WTC11 (cell line): ENCODE data around the gene KLK15. TPM values are rescaled to one million over a fixed set of nuclear protein-coding genes. Genes with fewer than 3 reads are reported as not detected.

Experiments
- ETV6 ChIP-seq: sonication (generic); formaldehyde crosslinking; IDR thresholded peaks from 2 replicates; pipeline ENCODE4 v1.8.1; 2022; ENCODE audit warnings: mild to moderate bottlenecking, missing genetic modification reagents
- FOXK1 ChIP-seq: sonication (generic); formaldehyde crosslinking; IDR thresholded peaks from 2 replicates; pipeline ENCODE4 v1.8.0; 2022; ENCODE audit warnings: mild to moderate bottlenecking, moderate library complexity, missing genetic modification reagents
- FOXP1 ChIP-seq: sonication (generic); formaldehyde crosslinking; IDR thresholded peaks from 2 replicates; pipeline ENCODE4 v1.8.0; 2022; ENCODE audit warnings: missing genetic modification reagents, mild to moderate bottlenecking, moderate library complexity, borderline replicate concordance
- KAT7 ChIP-seq: sonication (generic); formaldehyde crosslinking; IDR thresholded peaks from 2 replicates; pipeline ENCODE4 v1.8.1; 2023; ENCODE audit warnings: missing genetic modification reagents, mild to moderate bottlenecking, borderline replicate concordance
- NFE2L1 ChIP-seq: sonication (generic); formaldehyde crosslinking; IDR thresholded peaks from 2 replicates; pipeline ENCODE4 v1.8.1; 2023; ENCODE audit warnings: missing genetic modification reagents
- OVOL2 ChIP-seq: fragments of 250-450 bp; sonication (Bioruptor Pico); IDR thresholded peaks from 2 replicates; pipeline ENCODE4 v1.9.0; 2021; ENCODE audit warnings: mild to moderate bottlenecking, borderline replicate concordance
- SMAD3 ChIP-seq: sonication (generic); formaldehyde crosslinking; IDR thresholded peaks from 2 replicates; pipeline ENCODE4 v1.8.0; 2022; ENCODE audit warnings: missing genetic modification reagents, mild to moderate bottlenecking, borderline replicate concordance
- TCF7 ChIP-seq: sonication (generic); formaldehyde crosslinking; IDR thresholded peaks from 2 replicates; pipeline ENCODE4 v1.8.0; 2022; ENCODE audit warnings: mild to moderate bottlenecking, low read depth, missing genetic modification reagents, moderate library complexity
- TEAD4 ChIP-seq: sonication (generic); formaldehyde crosslinking; IDR thresholded peaks from 2 replicates; pipeline ENCODE4 v1.8.0; 2022; ENCODE audit warnings: mild to moderate bottlenecking, missing genetic modification reagents
- ZMAT4 ChIP-seq: fragments of 250-450 bp; sonication (Bioruptor Pico); IDR thresholded peaks from 2 replicates; pipeline ENCODE4 v1.9.0; 2021; ENCODE audit warnings: mild to moderate bottlenecking
- ZNF138 ChIP-seq: sonication (generic); formaldehyde crosslinking; conservative IDR thresholded peaks from 2 replicates; pipeline ENCODE4 v1.8.1; 2022; ENCODE audit warnings: mild to moderate bottlenecking, moderate library complexity, missing genetic modification reagents
- ZNF423 ChIP-seq: fragments of 250-450 bp; sonication (Bioruptor Pico); IDR thresholded peaks from 2 replicates; pipeline ENCODE4 v2.1.2; 2022; ENCODE audit warnings: mild to moderate bottlenecking, moderate library complexity
- ZNF512 ChIP-seq: sonication (generic); formaldehyde crosslinking; IDR thresholded peaks from 2 replicates; pipeline ENCODE4 v1.8.1; 2022; ENCODE audit warnings: missing genetic modification reagents, borderline replicate concordance
- ZNF671 ChIP-seq: fragments of 250-450 bp; sonication (Bioruptor Pico); IDR thresholded peaks from 2 replicates; pipeline ENCODE4 v1.8.0; 2021; ENCODE audit warnings: mild to moderate bottlenecking
- total RNA-seq: library from RNA; stranded (reverse); gene quantifications from 3 replicates; pipeline ENCODE4 v1.2.3, GENCODE V29; 2021
- TF ChIP-seq, protein P1 (sequence below): sonication (generic); formaldehyde crosslinking; IDR thresholded peaks from 2 replicates; pipeline ENCODE4 v1.8.0; 2022; ENCODE audit warnings: missing genetic modification reagents
- TF ChIP-seq, protein P2 (sequence below): sonication (generic); formaldehyde crosslinking; IDR thresholded peaks from 2 replicates; pipeline ENCODE4 v1.8.0; 2023; ENCODE audit warnings: missing genetic modification reagents
- TF ChIP-seq, protein P3 (sequence below): sonication (generic); formaldehyde crosslinking; IDR thresholded peaks from 2 replicates; pipeline ENCODE4 v1.8.1; 2023; ENCODE audit warnings: mild to moderate bottlenecking, missing genetic modification reagents
- TF ChIP-seq, protein P4 (sequence below): sonication (generic); formaldehyde crosslinking; IDR thresholded peaks from 2 replicates; pipeline ENCODE4 v1.8.1; 2022; ENCODE audit warnings: mild to moderate bottlenecking, moderate library complexity, missing genetic modification reagents
- TF ChIP-seq, protein P5 (sequence below): sonication (generic); formaldehyde crosslinking; IDR thresholded peaks from 2 replicates; pipeline ENCODE4 v1.8.0; 2022; ENCODE audit warnings: mild to moderate bottlenecking, missing genetic modification reagents
- TF ChIP-seq, protein P6 (sequence below): sonication (generic); formaldehyde crosslinking; IDR thresholded peaks from 2 replicates; pipeline ENCODE4 v1.8.0; 2022; ENCODE audit warnings: mild to moderate bottlenecking, missing genetic modification reagents
- TF ChIP-seq, protein P7 (sequence below): sonication (generic); formaldehyde crosslinking; IDR thresholded peaks from 2 replicates; pipeline ENCODE4 v1.8.0; 2022; ENCODE audit warnings: mild to moderate bottlenecking, missing genetic modification reagents
- TF ChIP-seq, protein P8 (sequence below): fragments of 250-450 bp; sonication (Bioruptor Pico); IDR thresholded peaks from 2 replicates; pipeline ENCODE4 v1.9.0; 2021; ENCODE audit warnings: moderate library complexity, mild to moderate bottlenecking, inconsistent platforms, borderline replicate concordance

Gene KLK15
- total RNA-seq, 1 experiment from 2014 or later: not detected

DNA sequence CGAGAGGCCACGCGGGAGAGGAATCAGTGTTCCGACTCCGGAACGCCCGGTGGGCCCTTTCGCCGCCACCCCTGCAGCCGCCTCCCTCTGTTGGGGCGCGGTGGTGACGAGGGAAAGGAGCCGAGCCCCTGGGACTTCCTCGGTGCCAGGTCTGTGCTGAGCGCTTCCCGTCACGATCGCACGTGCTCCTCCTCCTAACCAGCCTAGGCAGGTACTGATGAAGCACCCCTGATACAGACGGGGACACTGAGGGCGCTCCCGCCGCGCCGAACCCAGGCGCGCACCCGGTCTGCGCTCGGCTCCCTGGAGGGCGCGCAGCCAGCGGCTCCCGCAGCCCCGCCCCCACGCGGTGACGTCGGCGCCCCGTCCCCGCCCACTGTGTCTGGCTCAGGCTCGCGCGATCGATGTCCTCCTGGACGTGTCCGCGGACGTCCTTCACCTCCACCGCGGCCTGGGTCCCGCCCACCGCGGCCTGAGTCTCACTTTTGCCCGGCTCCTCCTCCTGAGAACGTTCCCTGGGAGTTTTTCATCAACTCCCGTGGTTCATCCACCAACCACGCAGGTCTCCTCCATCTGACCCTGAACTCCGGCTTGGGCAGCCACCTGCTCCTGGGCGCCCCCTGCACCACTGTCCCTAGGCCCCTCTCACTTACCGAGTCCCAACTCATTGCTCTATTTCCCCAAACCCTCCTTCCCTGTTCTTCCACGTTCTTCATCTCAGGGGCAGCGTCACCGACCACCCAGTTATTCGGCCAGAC lies 2.6 kb upstream of the KLK15 start (continued):
- TF ChIP-seq, protein P1, sequence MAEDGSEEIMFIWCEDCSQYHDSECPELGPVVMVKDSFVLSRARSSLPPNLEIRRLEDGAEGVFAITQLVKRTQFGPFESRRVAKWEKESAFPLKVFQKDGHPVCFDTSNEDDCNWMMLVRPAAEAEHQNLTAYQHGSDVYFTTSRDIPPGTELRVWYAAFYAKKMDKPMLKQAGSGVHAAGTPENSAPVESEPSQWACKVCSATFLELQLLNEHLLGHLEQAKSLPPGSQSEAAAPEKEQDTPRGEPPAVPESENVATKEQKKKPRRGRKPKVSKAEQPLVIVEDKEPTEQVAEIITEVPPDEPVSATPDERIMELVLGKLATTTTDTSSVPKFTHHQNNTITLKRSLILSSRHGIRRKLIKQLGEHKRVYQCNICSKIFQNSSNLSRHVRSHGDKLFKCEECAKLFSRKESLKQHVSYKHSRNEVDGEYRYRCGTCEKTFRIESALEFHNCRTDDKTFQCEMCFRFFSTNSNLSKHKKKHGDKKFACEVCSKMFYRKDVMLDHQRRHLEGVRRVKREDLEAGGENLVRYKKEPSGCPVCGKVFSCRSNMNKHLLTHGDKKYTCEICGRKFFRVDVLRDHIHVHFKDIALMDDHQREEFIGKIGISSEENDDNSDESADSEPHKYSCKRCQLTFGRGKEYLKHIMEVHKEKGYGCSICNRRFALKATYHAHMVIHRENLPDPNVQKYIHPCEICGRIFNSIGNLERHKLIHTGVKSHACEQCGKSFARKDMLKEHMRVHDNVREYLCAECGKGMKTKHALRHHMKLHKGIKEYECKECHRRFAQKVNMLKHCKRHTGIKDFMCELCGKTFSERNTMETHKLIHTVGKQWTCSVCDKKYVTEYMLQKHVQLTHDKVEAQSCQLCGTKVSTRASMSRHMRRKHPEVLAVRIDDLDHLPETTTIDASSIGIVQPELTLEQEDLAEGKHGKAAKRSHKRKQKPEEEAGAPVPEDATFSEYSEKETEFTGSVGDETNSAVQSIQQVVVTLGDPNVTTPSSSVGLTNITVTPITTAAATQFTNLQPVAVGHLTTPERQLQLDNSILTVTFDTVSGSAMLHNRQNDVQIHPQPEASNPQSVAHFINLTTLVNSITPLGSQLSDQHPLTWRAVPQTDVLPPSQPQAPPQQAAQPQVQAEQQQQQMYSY: 0 out of 2 replicates have a peak, but pooled peaks have one; percentile 26
- TF ChIP-seq, protein P2, sequence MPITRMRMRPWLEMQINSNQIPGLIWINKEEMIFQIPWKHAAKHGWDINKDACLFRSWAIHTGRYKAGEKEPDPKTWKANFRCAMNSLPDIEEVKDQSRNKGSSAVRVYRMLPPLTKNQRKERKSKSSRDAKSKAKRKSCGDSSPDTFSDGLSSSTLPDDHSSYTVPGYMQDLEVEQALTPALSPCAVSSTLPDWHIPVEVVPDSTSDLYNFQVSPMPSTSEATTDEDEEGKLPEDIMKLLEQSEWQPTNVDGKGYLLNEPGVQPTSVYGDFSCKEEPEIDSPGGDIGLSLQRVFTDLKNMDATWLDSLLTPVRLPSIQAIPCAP (CRISPR knock-in tag): no peak
- TF ChIP-seq ZNF138 (CRISPR knock-in tag) (no peak), SMAD3 (no peak), ZNF512 (CRISPR knock-in tag) (no peak), TEAD4 (no peak), KAT7 (CRISPR knock-in tag) (no peak), ZMAT4 (CRISPR knock-in tag) (no peak), ETV6 (CRISPR knock-in tag) (peak; percentile 26; the same call in 1 of the 2 replicates), NFE2L1 (CRISPR knock-in tag) (no peak), OVOL2 (no peak), TCF7 (CRISPR knock-in tag) (no peak), ZNF423 (CRISPR knock-in tag) (peak; percentile 94), ZNF671 (CRISPR knock-in tag) (no peak), FOXP1 (CRISPR knock-in tag) (peak; percentile 79; the same call in 1 of the 2 replicates), FOXK1 (CRISPR knock-in tag) (0 out of 2 replicates have a peak, but pooled peaks have one; percentile 41)
- TF ChIP-seq, protein P3, sequence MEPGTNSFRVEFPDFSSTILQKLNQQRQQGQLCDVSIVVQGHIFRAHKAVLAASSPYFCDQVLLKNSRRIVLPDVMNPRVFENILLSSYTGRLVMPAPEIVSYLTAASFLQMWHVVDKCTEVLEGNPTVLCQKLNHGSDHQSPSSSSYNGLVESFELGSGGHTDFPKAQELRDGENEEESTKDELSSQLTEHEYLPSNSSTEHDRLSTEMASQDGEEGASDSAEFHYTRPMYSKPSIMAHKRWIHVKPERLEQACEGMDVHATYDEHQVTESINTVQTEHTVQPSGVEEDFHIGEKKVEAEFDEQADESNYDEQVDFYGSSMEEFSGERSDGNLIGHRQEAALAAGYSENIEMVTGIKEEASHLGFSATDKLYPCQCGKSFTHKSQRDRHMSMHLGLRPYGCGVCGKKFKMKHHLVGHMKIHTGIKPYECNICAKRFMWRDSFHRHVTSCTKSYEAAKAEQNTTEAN: no peak
- TF ChIP-seq, protein P4, sequence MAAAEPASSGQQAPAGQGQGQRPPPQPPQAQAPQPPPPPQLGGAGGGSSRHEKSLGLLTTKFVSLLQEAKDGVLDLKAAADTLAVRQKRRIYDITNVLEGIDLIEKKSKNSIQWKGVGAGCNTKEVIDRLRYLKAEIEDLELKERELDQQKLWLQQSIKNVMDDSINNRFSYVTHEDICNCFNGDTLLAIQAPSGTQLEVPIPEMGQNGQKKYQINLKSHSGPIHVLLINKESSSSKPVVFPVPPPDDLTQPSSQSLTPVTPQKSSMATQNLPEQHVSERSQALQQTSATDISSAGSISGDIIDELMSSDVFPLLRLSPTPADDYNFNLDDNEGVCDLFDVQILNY (CRISPR knock-in tag): peak; percentile 66; the same call in 1 of the 2 replicates
- TF ChIP-seq, protein P5, sequence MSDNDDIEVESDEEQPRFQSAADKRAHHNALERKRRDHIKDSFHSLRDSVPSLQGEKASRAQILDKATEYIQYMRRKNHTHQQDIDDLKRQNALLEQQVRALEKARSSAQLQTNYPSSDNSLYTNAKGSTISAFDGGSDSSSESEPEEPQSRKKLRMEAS (CRISPR knock-in tag): peak; percentile 32; the same call in 1 of the 2 replicates
- TF ChIP-seq, protein P6, sequence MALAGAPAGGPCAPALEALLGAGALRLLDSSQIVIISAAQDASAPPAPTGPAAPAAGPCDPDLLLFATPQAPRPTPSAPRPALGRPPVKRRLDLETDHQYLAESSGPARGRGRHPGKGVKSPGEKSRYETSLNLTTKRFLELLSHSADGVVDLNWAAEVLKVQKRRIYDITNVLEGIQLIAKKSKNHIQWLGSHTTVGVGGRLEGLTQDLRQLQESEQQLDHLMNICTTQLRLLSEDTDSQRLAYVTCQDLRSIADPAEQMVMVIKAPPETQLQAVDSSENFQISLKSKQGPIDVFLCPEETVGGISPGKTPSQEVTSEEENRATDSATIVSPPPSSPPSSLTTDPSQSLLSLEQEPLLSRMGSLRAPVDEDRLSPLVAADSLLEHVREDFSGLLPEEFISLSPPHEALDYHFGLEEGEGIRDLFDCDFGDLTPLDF: no peak
- TF ChIP-seq, protein P7, sequence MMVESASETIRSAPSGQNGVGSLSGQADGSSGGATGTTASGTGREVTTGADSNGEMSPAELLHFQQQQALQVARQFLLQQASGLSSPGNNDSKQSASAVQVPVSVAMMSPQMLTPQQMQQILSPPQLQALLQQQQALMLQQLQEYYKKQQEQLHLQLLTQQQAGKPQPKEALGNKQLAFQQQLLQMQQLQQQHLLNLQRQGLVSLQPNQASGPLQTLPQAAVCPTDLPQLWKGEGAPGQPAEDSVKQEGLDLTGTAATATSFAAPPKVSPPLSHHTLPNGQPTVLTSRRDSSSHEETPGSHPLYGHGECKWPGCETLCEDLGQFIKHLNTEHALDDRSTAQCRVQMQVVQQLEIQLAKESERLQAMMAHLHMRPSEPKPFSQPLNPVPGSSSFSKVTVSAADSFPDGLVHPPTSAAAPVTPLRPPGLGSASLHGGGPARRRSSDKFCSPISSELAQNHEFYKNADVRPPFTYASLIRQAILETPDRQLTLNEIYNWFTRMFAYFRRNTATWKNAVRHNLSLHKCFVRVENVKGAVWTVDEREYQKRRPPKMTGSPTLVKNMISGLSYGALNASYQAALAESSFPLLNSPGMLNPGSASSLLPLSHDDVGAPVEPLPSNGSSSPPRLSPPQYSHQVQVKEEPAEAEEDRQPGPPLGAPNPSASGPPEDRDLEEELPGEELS (CRISPR knock-in tag): peak; percentile 78; the same call in 1 of the 2 replicates
- TF ChIP-seq, protein P8, sequence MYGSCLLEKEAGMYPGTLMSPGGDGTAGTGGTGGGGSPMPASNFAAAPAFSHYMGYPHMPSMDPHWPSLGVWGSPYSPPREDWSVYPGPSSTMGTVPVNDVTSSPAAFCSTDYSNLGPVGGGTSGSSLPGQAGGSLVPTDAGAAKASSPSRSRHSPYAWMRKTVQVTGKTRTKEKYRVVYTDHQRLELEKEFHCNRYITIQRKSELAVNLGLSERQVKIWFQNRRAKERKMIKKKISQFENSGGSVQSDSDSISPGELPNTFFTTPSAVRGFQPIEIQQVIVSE (CRISPR knock-in tag): no peak
